PC-9 (cell line): ENCODE data around the gene SCN10A.

ENCODE experiments used
- CTCF ChIP-seq: fragments of 200-600 bp; sonication (generic); conservative IDR thresholded peaks from 2 replicates; pipeline ENCODE4 v1.6.1; 2017; ENCODE audit warnings: mixed run types, antibody characterized with exemption, mild to moderate bottlenecking, moderate library complexity
- EZH2 ChIP-seq: fragments of 200-600 bp; sonication (generic); IDR thresholded peaks from 2 replicates; pipeline ENCODE4 v1.8.0; 2017; ENCODE audit warnings: antibody characterized with exemption, low read depth

- TF ChIP-seq CTCF (no peak), EZH2 (no peak)
Observed at GRCh38 chr3:38725726-38726419, 90.1 kb downstream of the SCN10A start.
